Parathyroid adenoma (tissue), 2 donors: Measurements from ENCODE around the gene DIAPH2.

ENCODE experiments used
- H2AFZ ChIP-seq: fragments of 300-600 bp; sonication (generic); one replicate; pipeline ENCODE4 v1.7.0; 2017; ENCODE audit warnings: antibody characterized with exemption, mild to moderate bottlenecking
- H3K27ac ChIP-seq: fragments of 300-600 bp; sonication (generic); one replicate; pipeline ENCODE4 v1.7.0; 2017
- H3K27me3 ChIP-seq: fragments of 300-600 bp; sonication (generic); one replicate; pipeline ENCODE4 v1.7.0; 2017; ENCODE audit warnings: low read length; ENCODE audit not compliant: control insufficient read depth, insufficient read depth
- H3K36me3 ChIP-seq: fragments of 300-600 bp; sonication (generic); one replicate; pipeline ENCODE4 v1.7.0; 2017; ENCODE audit warnings: low read length; ENCODE audit not compliant: control insufficient read depth, insufficient read depth
- H3K4me1 ChIP-seq: fragments of 300-600 bp; sonication (generic); one replicate; pipeline ENCODE4 v1.7.0; 2017; ENCODE audit warnings: control low read depth
- H3K4me2 ChIP-seq: fragments of 300-600 bp; sonication (generic); one replicate; pipeline ENCODE4 v1.7.0; 2017; ENCODE audit warnings: low read length
- H3K4me3 ChIP-seq: fragments of 300-600 bp; sonication (generic); one replicate; pipeline ENCODE4 v1.7.0; 2017; ENCODE audit warnings: low read depth, low read length
- H3K79me2 ChIP-seq: fragments of 300-600 bp; sonication (generic); one replicate; pipeline ENCODE4 v1.7.0; 2017; ENCODE audit warnings: control low read depth
- H3K9ac ChIP-seq: fragments of 300-600 bp; sonication (generic); one replicate; pipeline ENCODE4 v1.7.0; 2017; ENCODE audit warnings: mild to moderate bottlenecking
- H3K9me3 ChIP-seq: fragments of 300-600 bp; sonication (generic); one replicate; pipeline ENCODE4 v1.7.0; 2017; ENCODE audit warnings: low read length; ENCODE audit not compliant: control insufficient read depth
- TF ChIP-seq, protein P1 (sequence below): fragments of 300-600 bp; sonication (generic); IDR thresholded peaks from one replicate; pipeline ENCODE4 v1.7.0; 2017; ENCODE audit warnings: antibody characterized with exemption, mild to moderate bottlenecking
- donor health status: primary hyperparathyroidism.

The DIAPH2 gene

DNA sequence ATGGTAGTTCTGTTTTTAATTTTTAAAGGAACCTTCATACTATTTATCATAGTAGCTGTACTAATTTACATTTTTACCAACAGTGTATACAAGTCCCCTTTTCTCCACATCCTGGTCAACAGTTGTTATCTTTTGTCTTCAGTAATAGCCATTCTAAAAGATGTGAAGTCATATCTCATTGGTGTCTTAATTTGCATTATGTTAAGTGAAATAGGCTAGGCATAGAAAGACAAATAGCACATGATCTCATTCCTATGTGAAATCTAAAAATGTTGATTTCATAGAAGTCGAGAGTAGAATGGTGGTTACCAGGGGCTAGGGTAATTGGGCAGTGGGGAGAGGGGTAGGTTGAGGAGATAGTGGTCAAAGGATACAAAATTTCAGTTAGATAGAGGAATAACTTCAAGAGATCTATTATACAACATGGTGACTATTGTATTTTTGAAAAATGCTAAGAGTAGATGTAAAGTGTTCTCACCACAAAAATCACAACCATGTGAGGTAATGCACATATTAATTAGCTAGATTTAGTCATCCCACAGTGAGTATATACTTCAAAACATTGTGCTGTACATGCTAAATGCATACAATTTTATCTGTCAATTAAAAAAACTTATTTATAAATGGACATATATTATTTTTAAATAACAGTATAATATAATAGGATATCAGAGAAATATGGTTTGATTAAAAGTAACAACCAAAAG, 58.9 kb downstream of the DIAPH2 start:
- no peaks in the 10 kb centered on the region for H3K36me3 ChIP-seq
- no peak overlapping the region for H3K9ac ChIP-seq
- no peaks in the 10 kb centered on the region for H3K9me3 ChIP-seq
- H3K27me3 ChIP-seq, result no peaks in the 10 kb centered on the region
- no peak overlapping the region for H3K4me2 ChIP-seq
- no peak overlapping the region for H3K27ac ChIP-seq
- no peaks in the 10 kb centered on the region for H3K4me1 ChIP-seq
- no peak overlapping the region for H2AFZ ChIP-seq
- no peaks in the 10 kb centered on the region for H3K79me2 ChIP-seq
- TF ChIP-seq, protein P1, sequence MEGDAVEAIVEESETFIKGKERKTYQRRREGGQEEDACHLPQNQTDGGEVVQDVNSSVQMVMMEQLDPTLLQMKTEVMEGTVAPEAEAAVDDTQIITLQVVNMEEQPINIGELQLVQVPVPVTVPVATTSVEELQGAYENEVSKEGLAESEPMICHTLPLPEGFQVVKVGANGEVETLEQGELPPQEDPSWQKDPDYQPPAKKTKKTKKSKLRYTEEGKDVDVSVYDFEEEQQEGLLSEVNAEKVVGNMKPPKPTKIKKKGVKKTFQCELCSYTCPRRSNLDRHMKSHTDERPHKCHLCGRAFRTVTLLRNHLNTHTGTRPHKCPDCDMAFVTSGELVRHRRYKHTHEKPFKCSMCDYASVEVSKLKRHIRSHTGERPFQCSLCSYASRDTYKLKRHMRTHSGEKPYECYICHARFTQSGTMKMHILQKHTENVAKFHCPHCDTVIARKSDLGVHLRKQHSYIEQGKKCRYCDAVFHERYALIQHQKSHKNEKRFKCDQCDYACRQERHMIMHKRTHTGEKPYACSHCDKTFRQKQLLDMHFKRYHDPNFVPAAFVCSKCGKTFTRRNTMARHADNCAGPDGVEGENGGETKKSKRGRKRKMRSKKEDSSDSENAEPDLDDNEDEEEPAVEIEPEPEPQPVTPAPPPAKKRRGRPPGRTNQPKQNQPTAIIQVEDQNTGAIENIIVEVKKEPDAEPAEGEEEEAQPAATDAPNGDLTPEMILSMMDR, result no peak
- no peak overlapping the region for H3K4me3 ChIP-seq

DNA sequence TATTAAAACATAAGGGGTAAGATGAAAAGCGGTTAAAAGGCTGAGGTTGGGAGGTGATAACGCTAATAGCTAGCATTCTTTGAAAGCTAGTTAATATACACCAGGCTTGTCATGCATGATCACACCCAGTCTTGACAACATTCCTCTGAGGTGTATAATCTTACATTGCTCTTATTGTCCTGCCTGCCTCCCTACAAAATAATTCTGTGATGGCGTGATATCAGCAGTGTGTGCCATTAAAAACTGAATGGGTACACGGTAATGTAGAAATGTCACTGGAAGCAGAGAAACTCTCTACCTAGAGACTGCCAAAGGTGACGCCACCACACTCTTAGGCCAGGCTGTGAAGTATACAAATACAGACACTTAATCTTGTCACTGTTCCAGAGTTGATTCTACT, 68.1 kb downstream of the DIAPH2 start:
- Histone ChIP-seq H3K4me1 (no peaks in the 10 kb centered on the region), H2AFZ (no peak overlapping the region), H3K9me3 (no peaks in the 10 kb centered on the region), H3K4me2 (no peak overlapping the region), H3K79me2 (no peaks in the 10 kb centered on the region), H3K27me3 (no peaks in the 10 kb centered on the region), H3K36me3 (no peaks in the 10 kb centered on the region), H3K9ac (no peak overlapping the region), H3K4me3 (no peak overlapping the region), H3K27ac (no peak overlapping the region)
- TF ChIP-seq, protein P1, result no peak

DNA sequence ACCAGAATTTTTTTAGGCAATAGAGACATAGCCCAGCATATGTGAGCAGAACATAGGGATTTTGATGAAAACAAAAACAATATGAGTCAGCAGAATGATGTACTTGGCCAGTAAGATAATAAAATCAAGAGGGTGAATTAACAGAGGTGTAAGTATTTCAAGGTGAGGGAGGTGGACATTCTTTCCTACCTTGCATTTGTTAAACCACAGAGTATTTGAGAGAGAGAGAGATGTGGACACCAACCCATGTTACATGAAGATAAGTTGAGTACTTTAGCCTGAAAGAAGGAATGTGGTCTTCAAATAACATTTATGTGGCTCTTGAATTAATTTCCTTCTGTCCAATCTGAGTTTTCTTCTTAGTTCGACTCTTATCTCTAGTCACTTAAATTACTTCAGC, 68.6 kb downstream of the DIAPH2 start:
- Histone ChIP-seq H3K4me1 (no peaks in the 10 kb centered on the region), H3K79me2 (no peaks in the 10 kb centered on the region), H3K27ac (no peak overlapping the region), H3K4me2 (no peak overlapping the region), H3K4me3 (no peak overlapping the region), H3K36me3 (no peaks in the 10 kb centered on the region), H3K9me3 (no peaks in the 10 kb centered on the region), H2AFZ (no peak overlapping the region), H3K9ac (no peak overlapping the region), H3K27me3 (no peaks in the 10 kb centered on the region)
- TF ChIP-seq, protein P1, result no peak

DNA sequence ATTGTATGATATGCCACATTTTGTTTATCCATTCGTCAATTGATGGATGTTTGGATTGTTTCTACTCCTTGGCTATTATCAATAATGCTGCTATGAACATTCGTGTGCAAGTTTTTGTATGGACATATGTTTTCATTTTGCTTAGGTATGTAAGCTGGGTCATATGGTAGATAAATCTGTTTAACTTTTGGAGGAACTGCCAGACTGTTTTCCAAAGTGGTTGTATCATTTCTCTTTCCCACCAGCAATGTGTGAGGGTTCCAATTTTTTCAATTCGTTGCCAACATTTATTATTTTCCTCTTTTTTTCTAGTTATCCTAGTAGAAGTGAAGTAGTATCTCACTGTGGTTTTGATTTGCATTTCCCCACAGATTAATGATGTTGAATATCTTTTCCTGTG, 71.8 kb downstream of the DIAPH2 start:
- H3K36me3 ChIP-seq, result no peaks in the 10 kb centered on the region
- TF ChIP-seq, protein P1, result no peak
- no peaks in the 10 kb centered on the region for H3K79me2 ChIP-seq
- H3K27me3 ChIP-seq, result no peaks in the 10 kb centered on the region
- H3K4me2 ChIP-seq, result no peak overlapping the region
- no peak overlapping the region for H3K27ac ChIP-seq
- no peak overlapping the region for H2AFZ ChIP-seq
- H3K4me1 ChIP-seq, result no peaks in the 10 kb centered on the region
- no peak overlapping the region for H3K4me3 ChIP-seq
- no peak overlapping the region for H3K9ac ChIP-seq
- H3K9me3 ChIP-seq, result no peaks in the 10 kb centered on the region

DNA sequence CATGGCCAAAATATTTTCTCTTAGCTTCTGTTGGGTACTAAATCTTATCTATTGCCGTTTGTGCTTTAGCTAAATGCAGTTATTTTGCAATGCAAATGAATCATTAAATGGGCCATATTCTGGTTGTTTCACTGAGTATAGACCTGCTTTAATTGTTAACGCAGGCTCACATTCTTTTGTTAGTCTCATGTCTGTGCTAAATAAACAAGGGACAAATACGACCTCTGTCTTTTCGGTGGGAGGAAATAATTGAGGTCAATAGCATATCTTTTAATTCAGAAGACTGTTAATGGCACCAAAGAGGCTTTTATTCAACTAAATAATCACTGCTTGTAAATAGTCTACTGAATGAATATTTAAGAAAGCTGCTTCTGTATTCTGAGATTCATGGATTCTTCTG, 76.9 kb downstream of the DIAPH2 start:
- Histone ChIP-seq H3K27ac (no peak overlapping the region), H3K9me3 (no peaks in the 10 kb centered on the region), H3K27me3 (no peaks in the 10 kb centered on the region), H3K4me3 (no peak overlapping the region), H3K4me2 (no peak overlapping the region), H3K36me3 (no peaks in the 10 kb centered on the region), H3K4me1 (no peaks in the 10 kb centered on the region), H2AFZ (no peak overlapping the region), H3K9ac (no peak overlapping the region), H3K79me2 (no peaks in the 10 kb centered on the region)
- TF ChIP-seq, protein P1, result no peak
